CD4-positive, alpha-beta T cell treated with Interleukin-4 for 4 hours (primary cell): ENCODE data around the gene FAXDC2.
A peak's percentile ranks its signal among the peaks of the same experiment; 100 is the strongest.
"Not testable (repeated sequence)": the region's sequence is repeated elsewhere in the genome, so short reads cannot be mapped to it uniquely, and the experiment has no call there.

Experiments
- DNase-seq: peaks from one replicate; pipeline ENCODE4 v3.0.0-alpha.2; 2020

The FAXDC2 gene

GRCh38 chr5:154860765-154861164, 10.4 kb upstream of the FAXDC2 start:
- no peak for DNase-seq

DNA sequence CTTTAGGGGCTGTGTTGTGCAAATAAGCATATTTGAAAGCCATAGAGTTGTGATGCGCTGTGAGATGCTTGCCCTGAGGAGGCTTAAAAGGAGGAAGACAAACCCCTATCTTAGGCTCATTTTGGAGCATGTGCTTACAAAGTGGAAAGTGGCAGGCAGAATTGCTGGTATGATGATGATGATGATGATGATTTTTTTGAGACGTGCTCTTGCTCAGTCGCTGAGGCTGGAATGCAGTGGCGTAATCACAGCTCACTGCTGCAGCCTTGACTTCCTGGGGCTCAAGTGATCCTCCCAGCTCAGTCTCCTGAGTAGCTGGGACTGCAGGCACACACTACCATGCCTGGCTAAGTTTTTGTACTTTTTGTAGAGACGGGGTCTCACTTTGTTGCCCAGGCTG, 9.7 kb upstream of the FAXDC2 start:
- DNase-seq, result no peak

DNA sequence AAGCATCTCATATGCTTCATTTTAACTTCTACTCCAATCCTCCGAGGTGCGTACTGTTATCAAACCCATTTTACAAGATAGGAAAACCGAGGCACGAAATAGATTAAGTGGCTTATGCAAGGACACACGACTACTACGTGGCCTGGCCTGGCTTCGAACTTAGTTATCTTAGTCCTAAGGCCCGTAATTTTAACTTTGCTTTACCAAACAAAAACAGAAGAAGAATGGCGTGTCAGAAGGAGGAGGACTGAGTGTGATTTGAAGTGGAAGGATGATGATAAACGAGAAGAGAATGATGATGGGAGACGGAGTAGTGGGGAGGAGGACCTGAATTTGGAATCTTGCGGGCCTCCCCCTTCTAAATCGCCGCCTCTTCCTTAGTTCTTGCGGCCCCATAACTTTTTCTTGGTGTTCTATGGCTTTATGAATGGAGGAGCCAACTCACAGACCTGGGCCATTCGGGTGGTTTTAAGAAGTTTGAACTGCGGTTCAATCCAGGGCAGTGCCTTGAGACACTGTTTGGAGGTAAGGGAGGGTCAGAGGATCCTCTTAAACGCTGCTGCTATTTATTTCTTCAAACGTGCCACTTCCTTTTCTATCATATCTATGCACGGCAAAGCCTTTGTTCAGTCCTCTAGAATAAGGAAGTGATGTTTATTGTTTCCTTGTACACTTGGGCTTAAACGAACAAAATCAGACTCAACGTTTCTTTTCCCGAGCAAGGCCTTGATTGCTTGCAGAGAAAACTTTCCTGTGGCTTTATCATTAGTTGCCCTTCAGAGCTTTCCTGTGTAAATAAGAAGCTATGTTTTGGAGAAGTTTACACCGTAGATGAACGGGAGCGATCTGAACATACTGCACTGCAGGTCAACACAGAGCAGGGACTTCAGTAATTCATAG, 8.8 kb upstream of the FAXDC2 start:
- peak; percentile 33 for DNase-seq

- peak; percentile 98 for DNase-seq
These were observed 8.0 kb upstream of the FAXDC2 start, which contains the start of gene CNOT8 for GRCh38 chr5:154858297-154858971. Gene CNOT8, plus strand, starts transcription at chr5:154858627. Its CDS starts 4,652 bp downstream, at chr5:154863279.

- peak; percentile 93 for DNase-seq
These were observed 7.3 kb upstream of the FAXDC2 start for GRCh38 chr5:154857530-154858296.

DNA sequence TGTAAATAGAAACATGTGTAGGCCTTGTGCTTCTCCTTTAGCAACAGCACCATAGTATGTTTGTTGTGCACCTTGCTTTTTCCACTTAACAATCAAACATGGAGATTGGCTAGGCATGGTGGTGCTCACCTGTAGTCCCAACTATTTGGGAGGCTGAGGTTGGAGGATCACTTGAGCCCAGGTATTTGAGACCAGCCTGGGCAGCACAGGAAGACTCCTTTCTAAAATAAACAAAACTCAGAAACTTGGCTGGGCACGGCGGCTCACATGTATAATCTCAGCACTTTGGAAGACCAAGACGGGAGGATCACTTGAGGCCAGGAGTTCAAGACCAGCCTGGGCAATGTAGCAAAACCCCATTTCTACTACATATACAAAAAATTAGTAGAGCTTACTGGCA, 948 bp upstream of the FAXDC2 start:
- DNase-seq, result no peak

GRCh38 chr5:154849791-154850201, 607 bp downstream of the FAXDC2 start:
- no peak for DNase-seq

- no peak for DNase-seq
These were observed 1.1 kb downstream of the FAXDC2 start for GRCh38 chr5:154849264-154849785.

GRCh38 chr5:154844809-154845208, 5.6 kb downstream of the FAXDC2 start:
- DNase-seq, result no peak

GRCh38 chr5:154842689-154843530, 7.5 kb downstream of the FAXDC2 start:
- no peak for DNase-seq

DNA sequence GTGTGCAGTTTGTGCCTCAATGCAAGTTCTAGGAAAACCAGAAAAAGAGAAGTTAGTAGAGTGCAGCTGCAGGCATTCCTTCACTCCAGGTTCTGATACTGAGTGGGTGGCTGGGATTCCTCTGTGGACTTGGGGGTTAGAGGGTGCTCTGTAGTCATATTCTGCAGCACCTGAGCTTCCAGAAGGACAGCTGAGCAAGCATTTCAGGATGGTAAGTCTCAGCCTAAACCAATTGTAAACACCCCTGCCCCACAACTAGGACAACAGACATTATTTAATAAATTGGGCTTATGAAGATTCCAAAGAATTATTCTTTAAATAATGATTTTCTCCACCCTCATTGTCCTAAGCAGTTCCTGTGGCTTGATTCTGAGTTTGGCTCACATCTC, 9.1 kb downstream of the FAXDC2 start:
- DNase-seq, result no peak

DNA sequence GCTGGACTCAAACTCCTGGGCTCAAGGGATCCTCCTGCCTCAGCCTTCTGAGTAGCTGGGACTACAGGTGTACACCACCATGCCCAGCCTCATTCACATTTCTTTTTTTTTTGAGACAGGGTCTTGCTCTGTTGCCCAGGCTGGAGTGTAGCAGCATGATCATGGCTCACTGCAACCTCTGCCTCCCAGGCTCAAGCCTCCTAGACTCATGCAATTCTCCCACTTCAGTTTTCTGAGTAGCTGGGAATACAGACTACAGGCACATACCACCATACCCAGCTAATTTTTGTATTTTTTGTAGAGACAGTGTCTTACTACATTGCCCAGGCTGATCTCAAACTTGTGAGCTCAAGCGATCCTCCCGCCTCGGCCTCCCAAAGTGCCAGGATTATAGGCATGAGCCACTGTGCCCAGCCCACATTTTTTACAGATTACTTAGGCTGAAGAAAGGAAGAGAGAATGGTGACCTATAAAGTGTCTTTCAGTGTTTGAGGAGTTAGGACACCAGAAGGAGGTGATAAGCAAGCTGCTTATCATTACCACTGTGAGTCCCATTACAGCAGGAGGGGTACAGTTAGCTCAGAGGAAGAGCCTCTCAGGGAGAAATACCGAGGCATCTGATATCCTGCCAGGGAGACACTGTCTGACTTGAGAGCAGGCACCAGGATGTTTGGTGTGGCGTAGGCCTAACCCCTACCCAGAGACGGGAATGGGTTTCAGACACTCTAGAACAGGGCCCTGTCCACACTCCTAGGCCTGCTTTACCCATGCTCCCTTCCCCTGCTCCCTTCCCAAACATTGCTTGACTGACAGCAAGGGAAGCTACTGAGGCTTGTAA, 9.7 kb downstream of the FAXDC2 start:
- no peak for DNase-seq

DNA sequence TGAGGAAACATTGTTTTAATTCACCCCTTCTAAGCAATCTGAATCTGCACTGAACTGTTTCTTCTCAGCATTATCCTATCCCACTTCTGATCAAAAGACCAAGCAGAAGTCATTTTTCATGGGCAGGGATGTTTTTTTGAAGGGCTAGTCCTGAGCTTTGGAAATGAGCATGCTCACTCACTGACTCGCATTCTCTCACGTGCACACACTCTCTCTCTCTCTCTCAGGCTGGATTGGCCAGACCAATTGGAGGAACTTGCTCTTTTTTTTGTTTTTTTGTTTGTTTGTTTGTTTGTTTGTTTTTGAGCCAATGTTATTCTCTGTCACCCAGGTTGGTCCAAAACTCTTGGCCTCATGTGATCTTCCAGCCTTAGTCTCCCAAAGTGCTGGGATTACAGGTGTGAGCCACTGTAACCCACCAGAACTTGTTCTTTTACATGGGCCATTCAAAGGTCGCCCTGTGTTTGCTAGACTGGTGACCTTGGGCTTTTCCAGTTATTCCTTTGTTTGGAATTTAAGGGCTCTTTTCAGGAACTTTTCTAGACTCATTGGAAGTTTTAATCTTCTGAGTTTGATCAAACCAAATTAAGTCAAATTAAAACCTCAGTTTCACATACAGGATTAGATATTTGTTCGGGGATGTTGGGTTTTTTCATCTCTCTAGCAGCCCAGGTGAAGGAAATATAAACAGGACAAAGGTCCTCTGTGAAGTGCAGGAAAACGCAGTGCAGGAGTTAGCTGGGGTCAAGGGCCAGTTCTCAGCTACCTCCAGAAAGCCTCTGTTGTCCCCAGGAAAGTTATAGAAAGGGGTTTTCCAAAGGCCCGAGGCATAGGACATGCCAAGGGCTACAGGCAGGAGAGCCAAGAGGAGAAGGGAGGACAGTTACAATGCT, 13.1 kb downstream of the FAXDC2 start:
- no peak for DNase-seq

- DNase-seq, result no peak
These were observed 14.2 kb downstream of the FAXDC2 start for GRCh38 chr5:154836225-154836624.

DNA sequence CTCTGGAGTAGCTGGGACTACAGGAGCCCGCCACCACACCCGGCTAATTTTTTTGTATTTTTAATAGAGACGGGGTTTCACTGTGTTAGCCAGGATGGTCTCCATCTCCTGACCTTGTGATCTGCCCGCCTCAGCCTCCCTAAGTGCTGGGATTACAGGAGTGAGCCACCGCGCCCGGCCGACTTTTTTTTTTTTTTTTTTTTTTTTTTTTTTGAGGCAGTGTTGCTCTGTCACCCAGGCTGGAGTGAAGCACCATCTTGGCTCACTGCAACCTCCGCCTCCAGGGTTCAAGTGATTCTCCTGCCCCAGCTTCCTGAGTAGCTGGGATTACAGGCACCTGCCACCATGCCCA, 14.7 kb downstream of the FAXDC2 start:
- not testable (repeated sequence) for DNase-seq

DNA sequence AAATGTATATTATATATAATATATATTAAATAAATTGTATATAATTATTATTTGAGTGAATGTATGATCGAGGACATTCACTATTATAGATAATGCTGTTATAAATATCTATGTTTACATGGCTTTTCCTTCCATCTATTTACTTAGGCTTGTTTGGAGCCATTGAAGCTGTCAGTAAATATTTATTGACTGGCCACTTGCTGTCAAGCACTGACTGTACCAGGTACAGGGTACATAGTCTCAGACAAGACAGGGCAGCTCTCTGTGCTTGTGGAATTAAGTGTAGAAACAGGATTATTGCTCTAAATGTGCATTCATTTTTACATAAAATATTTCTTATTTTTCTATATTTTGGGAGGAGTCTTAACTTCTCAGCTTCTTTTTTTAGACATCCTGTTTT, 16.4 kb downstream of the FAXDC2 start:
- no peak for DNase-seq

DNA sequence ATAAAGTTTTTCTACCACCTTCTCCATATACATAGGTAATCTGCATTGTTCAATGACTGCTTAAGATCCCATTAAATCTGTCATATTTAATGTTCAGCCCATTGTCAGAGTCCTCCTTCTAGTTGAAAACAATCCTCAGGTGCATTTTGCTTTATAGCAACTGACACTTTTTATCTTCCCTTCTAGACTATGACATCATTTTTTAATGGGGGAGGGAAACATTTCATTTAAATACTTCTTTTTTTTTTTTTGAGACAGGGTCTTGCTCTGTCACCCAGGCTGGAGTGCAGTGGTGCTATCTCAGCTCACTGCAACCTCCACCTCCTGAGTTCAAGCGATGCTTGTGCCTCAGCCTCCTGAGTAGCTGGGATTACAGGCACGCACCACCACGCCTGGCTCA, 17.6 kb downstream of the FAXDC2 start:
- not testable (repeated sequence) for DNase-seq

- DNase-seq, result no peak
These were observed 19.0 kb downstream of the FAXDC2 start for GRCh38 chr5:154831451-154831850.

DNA sequence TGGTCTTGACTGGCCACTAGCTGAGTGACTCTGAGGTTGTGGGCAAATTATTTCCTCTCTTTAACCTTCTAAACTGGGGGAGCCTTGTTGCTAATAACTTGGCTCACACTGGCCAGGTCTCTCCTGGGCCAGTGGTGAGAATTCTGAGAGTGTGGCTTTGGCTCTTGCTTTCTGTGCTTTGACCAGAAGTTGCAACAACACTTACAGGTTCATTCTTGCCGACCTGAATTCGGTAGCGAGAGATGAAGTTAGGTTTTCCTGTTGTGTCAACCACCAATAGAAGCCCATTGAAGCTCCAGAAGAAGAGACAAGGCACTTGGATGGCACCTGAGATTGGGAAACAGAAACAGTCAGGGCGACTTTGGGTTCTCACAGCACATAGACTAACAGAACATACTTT, 19.8 kb downstream of the FAXDC2 start:
- no peak for DNase-seq

- DNase-seq, result no peak
These were observed 20.2 kb downstream of the FAXDC2 start for GRCh38 chr5:154830219-154830595.
